Neural progenitor cell (in vitro differentiated cells): ENCODE measurements around the gene EXOC6B. TPM values are rescaled to one million over a fixed set of nuclear protein-coding genes. Genes with fewer than 3 reads are reported as not detected.

Source experiments
- DNase-seq: peaks from one replicate; pipeline ENCODE4 v3.0.0-alpha.2; 2016; ENCODE audit warnings: low spot score
- H2AFZ ChIP-seq: fragments of 200-600 bp; sonication (generic); replicated peaks from 2 replicates; pipeline ENCODE4 v1.6.1; 2016; ENCODE audit warnings: antibody characterized with exemption
- H3F3A ChIP-seq: fragments of 200-600 bp; sonication (generic); 2 replicates; pipeline ENCODE4 v1.6.1; 2016; ENCODE audit warnings: antibody characterized with exemption, low read depth
- H3K27ac ChIP-seq: fragments of 200-600 bp; sonication (generic); 2 replicates; pipeline ENCODE4 v1.5.1; 2016; ENCODE audit warnings: mild to moderate bottlenecking
- H3K27me3 ChIP-seq: fragments of 200-600 bp; sonication (generic); 2 replicates; pipeline ENCODE4 v1.6.1; 2016; ENCODE audit warnings: mild to moderate bottlenecking, moderate library complexity
- H3K36me3 ChIP-seq: fragments of 200-600 bp; sonication (generic); 2 replicates; pipeline ENCODE4 v1.5.1; 2016
- H3K4me1 ChIP-seq: fragments of 200-600 bp; sonication (generic); 2 replicates; pipeline ENCODE4 v1.6.1; 2016; ENCODE audit warnings: mixed run types
- H3K4me2 ChIP-seq: fragments of 200-600 bp; sonication (generic); 2 replicates; pipeline ENCODE4 v1.6.1; 2016
- H3K4me3 ChIP-seq: fragments of 200-600 bp; sonication (generic); 2 replicates; pipeline ENCODE4 v1.5.1; 2016
- H3K79me2 ChIP-seq: fragments of 200-600 bp; sonication (generic); 2 replicates; pipeline ENCODE4 v1.6.1; 2016; ENCODE audit warnings: low read depth
- H3K9ac ChIP-seq: fragments of 200-600 bp; sonication (generic); 2 replicates; pipeline ENCODE4 v1.6.1; 2016
- H3K9me3 ChIP-seq: fragments of 200-600 bp; sonication (generic); 2 replicates; pipeline ENCODE4 v1.5.1; 2016; ENCODE audit warnings: low read depth
- H4K20me1 ChIP-seq: fragments of 200-600 bp; sonication (generic); 2 replicates; pipeline ENCODE4 v1.6.1; 2016; ENCODE audit warnings: low read depth
- H3K27ac Mint-ChIP-seq: 3 replicates; pipeline ENCODE4 v1.8.0; 2021; ENCODE audit warnings: mixed read lengths
- H3K27me3 Mint-ChIP-seq: 2 replicates; pipeline ENCODE4 v1.8.0; 2022; ENCODE audit warnings: low read depth, mild to moderate bottlenecking, inconsistent platforms, moderate library complexity, mixed read lengths; ENCODE audit not compliant: insufficient read depth
- H3K36me3 Mint-ChIP-seq: 3 replicates; pipeline ENCODE4 v1.8.0; 2021; ENCODE audit warnings: mixed read lengths
- H3K4me1 Mint-ChIP-seq: 3 replicates; pipeline ENCODE4 v1.8.0; 2021; ENCODE audit warnings: mixed read lengths
- H3K4me3 Mint-ChIP-seq: 3 replicates; pipeline ENCODE4 v1.8.0; 2021; ENCODE audit warnings: mild to moderate bottlenecking, moderate library complexity, mixed read lengths
- H3K9me3 Mint-ChIP-seq: 3 replicates; pipeline ENCODE4 v1.8.0; 2020; ENCODE audit warnings: mixed read lengths
- EZH2 ChIP-seq: fragments of 200-600 bp; sonication (generic); IDR thresholded peaks from 2 replicates; pipeline ENCODE4 v1.6.1; 2017; ENCODE audit warnings: antibody characterized with exemption, mild to moderate bottlenecking, moderate library complexity
- EZH2phosphoT487 ChIP-seq: fragments of 200-600 bp; sonication (generic); IDR thresholded peaks from 2 replicates; pipeline ENCODE4 v1.6.1; 2017; ENCODE audit warnings: antibody characterized with exemption
- total RNA-seq: library from RNA; depleted of rRNA; stranded (reverse); fragments of >200 nt; gene quantifications from 2 replicates; pipeline ENCODE4 v1.2.3, GENCODE V29; 2015; ENCODE audit warnings: low replicate concordance
- TF ChIP-seq, protein P1 (sequence below): fragments of 200-600 bp; sonication (generic); IDR thresholded peaks from 2 replicates; pipeline ENCODE4 v1.5.1; 2017; ENCODE audit warnings: antibody characterized with exemption, mild to moderate bottlenecking

EXOC6B gene
- total RNA-seq, 1 donor from 2014 or later, result 41.2 TPM

DNA sequence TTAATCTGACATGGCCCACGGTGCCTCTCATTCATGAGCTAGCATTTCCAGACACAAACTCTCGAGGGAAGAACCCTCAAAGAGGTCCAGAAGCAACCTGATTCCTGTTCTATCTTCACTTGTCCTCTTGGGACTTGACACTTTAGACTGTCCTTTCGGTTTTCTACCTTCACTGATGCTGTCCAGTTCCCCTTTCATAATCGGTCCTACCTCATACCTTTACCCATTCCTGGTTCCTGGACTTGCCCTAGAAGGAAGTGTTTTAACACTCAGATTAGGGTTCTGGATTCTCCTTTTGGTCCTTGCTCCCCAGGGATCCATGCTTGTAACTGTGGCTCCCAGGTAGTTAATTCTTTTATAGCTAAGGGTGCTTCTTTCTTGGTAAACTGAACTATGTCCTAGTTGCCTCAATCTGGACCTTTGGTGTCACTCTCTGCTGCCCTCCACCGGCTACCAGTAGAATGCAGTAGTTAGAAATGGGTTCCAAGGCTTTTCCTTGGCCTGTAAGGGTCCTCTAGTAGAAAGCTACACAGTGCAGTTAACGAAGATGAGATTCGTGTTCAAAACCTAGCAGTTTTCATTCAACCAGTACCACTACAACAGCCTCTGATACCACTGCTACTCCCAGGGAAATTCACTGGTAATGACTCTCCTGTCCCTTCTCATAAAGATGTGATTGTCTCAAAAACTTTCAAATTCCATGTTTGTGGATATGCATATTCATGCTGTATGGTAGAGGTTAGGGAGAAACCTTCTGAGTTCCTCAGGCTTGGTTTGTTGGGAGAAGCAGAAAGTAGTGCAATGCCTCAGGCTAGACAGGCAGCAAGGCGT, 500.0 kb downstream of the EXOC6B start:
- no peaks in the 10 kb centered on the region for H4K20me1 ChIP-seq
- no peaks in the 10 kb centered on the region for H3K36me3 ChIP-seq
- no peak for TF ChIP-seq EZH2phosphoT487
- no peak for TF ChIP-seq EZH2
- TF ChIP-seq, protein P1, sequence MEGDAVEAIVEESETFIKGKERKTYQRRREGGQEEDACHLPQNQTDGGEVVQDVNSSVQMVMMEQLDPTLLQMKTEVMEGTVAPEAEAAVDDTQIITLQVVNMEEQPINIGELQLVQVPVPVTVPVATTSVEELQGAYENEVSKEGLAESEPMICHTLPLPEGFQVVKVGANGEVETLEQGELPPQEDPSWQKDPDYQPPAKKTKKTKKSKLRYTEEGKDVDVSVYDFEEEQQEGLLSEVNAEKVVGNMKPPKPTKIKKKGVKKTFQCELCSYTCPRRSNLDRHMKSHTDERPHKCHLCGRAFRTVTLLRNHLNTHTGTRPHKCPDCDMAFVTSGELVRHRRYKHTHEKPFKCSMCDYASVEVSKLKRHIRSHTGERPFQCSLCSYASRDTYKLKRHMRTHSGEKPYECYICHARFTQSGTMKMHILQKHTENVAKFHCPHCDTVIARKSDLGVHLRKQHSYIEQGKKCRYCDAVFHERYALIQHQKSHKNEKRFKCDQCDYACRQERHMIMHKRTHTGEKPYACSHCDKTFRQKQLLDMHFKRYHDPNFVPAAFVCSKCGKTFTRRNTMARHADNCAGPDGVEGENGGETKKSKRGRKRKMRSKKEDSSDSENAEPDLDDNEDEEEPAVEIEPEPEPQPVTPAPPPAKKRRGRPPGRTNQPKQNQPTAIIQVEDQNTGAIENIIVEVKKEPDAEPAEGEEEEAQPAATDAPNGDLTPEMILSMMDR, result peak; percentile 75
- H2AFZ ChIP-seq, result no peak overlapping the region
- peak; percentile 33 for DNase-seq
- H3K9ac ChIP-seq, result no peak overlapping the region
- H3F3A ChIP-seq, result no peaks in the 10 kb centered on the region
- H3K4me3 ChIP-seq, result no peak overlapping the region
- Mint-ChIP-seq H3K4me1 (no peaks in the 10 kb centered on the region), H3K4me3 (no peak overlapping the region), H3K27ac (no peak overlapping the region), H3K36me3 (no peaks in the 10 kb centered on the region), H3K27me3 (no peaks in the 10 kb centered on the region), H3K9me3 (no peaks in the 10 kb centered on the region)
- H3K27me3 ChIP-seq, result no peaks in the 10 kb centered on the region
- no peaks in the 10 kb centered on the region for H3K4me1 ChIP-seq
- H3K79me2 ChIP-seq, result no peaks in the 10 kb centered on the region
- no peak overlapping the region for H3K4me2 ChIP-seq
- H3K27ac ChIP-seq, result no peak overlapping the region
- H3K9me3 ChIP-seq, result no peaks in the 10 kb centered on the region

DNA sequence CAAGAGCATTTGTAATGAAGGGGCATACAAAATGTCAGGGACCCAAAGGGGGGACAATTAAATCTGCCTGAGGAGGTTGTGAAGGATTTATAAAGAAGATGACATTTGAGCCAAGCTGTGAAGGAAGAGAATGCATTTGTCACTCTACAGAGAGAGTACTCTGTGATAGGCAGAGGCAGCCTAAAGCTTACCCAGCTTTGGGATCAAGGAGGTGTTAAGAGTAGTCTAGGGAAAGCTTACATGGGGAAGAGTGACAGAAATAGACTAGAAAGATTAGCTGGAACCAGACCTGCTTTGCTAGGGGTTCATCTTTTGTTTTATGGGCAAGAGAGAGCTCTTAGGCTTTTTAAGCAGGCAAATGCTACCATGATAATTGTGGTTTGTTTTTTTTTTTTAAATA, 509.1 kb downstream of the EXOC6B start:
- Histone ChIP-seq H3K27ac (no peak overlapping the region), H2AFZ (no peak overlapping the region), H3K27me3 (no peaks in the 10 kb centered on the region), H3K36me3 (no peaks in the 10 kb centered on the region), H3K4me3 (no peak overlapping the region), H3K9ac (no peak overlapping the region), H3K79me2 (no peaks in the 10 kb centered on the region), H4K20me1 (no peaks in the 10 kb centered on the region), H3K9me3 (no peaks in the 10 kb centered on the region), H3K4me2 (no peak overlapping the region), H3F3A (no peaks in the 10 kb centered on the region), H3K4me1 (no peaks in the 10 kb centered on the region)
- TF ChIP-seq EZH2, result no peak
- no peak for TF ChIP-seq EZH2phosphoT487
- TF ChIP-seq, protein P1, result no peak
- no peaks in the 10 kb centered on the region for H3K9me3 Mint-ChIP-seq
- DNase-seq, result no peak
- no peaks in the 10 kb centered on the region for H3K4me1 Mint-ChIP-seq
- no peaks in the 10 kb centered on the region for H3K27me3 Mint-ChIP-seq
- H3K4me3 Mint-ChIP-seq, result no peak overlapping the region
- no peak overlapping the region for H3K27ac Mint-ChIP-seq
- no peaks in the 10 kb centered on the region for H3K36me3 Mint-ChIP-seq

DNA sequence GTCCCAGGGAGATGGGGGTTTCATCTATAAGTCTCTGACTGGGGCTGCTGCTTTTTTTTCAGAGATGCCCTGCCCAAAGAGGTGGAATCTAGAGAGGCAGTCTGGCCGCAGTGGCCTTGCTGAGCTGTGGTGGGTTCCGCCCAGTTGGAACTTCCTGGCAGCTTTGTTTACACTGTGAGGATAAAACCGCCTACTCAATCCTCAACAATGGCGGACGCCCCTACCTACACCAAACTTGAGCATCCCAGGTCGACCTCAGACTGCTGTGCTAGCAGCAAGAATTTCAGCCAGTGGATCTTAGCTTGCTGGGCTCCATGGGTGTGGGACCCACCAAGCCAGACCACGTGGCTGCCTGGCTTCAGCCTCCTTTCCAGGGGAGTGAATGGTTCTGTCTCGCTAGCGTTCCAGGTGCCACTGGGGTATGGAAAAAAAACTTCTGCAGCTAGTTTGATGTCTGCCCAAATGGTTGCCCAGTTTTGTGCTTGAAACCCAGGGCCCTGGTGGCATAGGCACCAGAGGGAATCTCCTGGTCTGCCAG, 525.6 kb downstream of the EXOC6B start:
- Mint-ChIP-seq H3K9me3 (peaks cover 5% of the 10 kb centered on the region), H3K36me3 (no peaks in the 10 kb centered on the region), H3K4me3 (no peak overlapping the region), H3K4me1 (no peaks in the 10 kb centered on the region), H3K27ac (no peak overlapping the region), H3K27me3 (no peaks in the 10 kb centered on the region)
- no peak overlapping the region for H3K27ac ChIP-seq
- TF ChIP-seq EZH2 (no peak), EZH2phosphoT487 (no peak)
- TF ChIP-seq, protein P1, result no peak
- H3K9ac ChIP-seq, result no peak overlapping the region
- no peaks in the 10 kb centered on the region for H3K27me3 ChIP-seq
- no peaks in the 10 kb centered on the region for H3K79me2 ChIP-seq
- H3K4me1 ChIP-seq, result no peaks in the 10 kb centered on the region
- H3K9me3 ChIP-seq, result no peaks in the 10 kb centered on the region
- no peaks in the 10 kb centered on the region for H4K20me1 ChIP-seq
- H3K36me3 ChIP-seq, result no peaks in the 10 kb centered on the region
- no peak overlapping the region for H2AFZ ChIP-seq
- no peak for DNase-seq
- no peak overlapping the region for H3K4me3 ChIP-seq
- H3K4me2 ChIP-seq, result no peak overlapping the region
- H3F3A ChIP-seq, result no peaks in the 10 kb centered on the region
